Right ventricle myocardium superior (tissue), 1 donor: ENCODE data around the gene PPP1R1A. TPM values are rescaled to one million over a fixed set of nuclear protein-coding genes. Genes with fewer than 3 reads are reported as not detected.
A peak's percentile ranks its signal among the peaks of the same experiment; 100 is the strongest.

Experiments used
- ATAC-seq: fragments of 200-7000 bp; cut with Tn5 transposase; one replicate; pipeline ENCODE4 v1.9.1; 2020; ENCODE audit warnings: mild to moderate bottlenecking; ENCODE audit not compliant: poor library complexity
- DNase-seq: peaks from one replicate; pipeline ENCODE4 v3.0.0-alpha.2; 2020
- intact Hi-C: fragments of 100-400 bp; cut with DNase I; formaldehyde crosslinking; loops from one replicate; pipeline ENCODE4 v1.11.2; 2022
- total RNA-seq: library from RNA; stranded (reverse); fragmentation: NEBNext Ultra II Directional; extraction: Animal tissue kit (Norgen Biotek cat#: 25700); gene quantifications from one replicate; pipeline ENCODE4 v1.2.1, GENCODE V29; 2021
- donor health status: DM: no; HTN: yes; CAD: no; lungs with severe emphysema.

The PPP1R1A gene
- total RNA-seq, 1 donor from 2014 or later, result 192 TPM

- intact Hi-C loops, result no loop called here
- DNase-seq (no peak), ATAC-seq (no peak)
These were observed 4.7 kb downstream of the PPP1R1A start for GRCh38 chr12:54583726-54584125.

GRCh38 chr12:54581412-54581811 lies 7.0 kb downstream of the PPP1R1A start:
- intact Hi-C loops, result no loop called here
- DNase-seq (no peak), ATAC-seq (no peak)

GRCh38 chr12:54579696-54580333 lies 8.6 kb downstream of the PPP1R1A start:
- DNase-seq, result peak; percentile 90
- peak; percentile 94 for ATAC-seq
- intact Hi-C loops, result no loop called here

GRCh38 chr12:54579258-54579657 lies 9.2 kb downstream of the PPP1R1A start:
- no peak for ATAC-seq
- intact Hi-C loops, result no loop called here
- no peak for DNase-seq

- ATAC-seq (no peak), DNase-seq (no peak)
- intact Hi-C loops, result no loop called here
These were observed 9.7 kb downstream of the PPP1R1A start for GRCh38 chr12:54578778-54579177.

GRCh38 chr12:54572881-54573280 lies 15.6 kb downstream of the PPP1R1A start:
- DNase-seq (no peak), ATAC-seq (no peak)
- intact Hi-C loops, result no loop called here

- DNase-seq (no peak), ATAC-seq (no peak)
- intact Hi-C loops, result no loop called here
These were observed 17.0 kb downstream of the PPP1R1A start for GRCh38 chr12:54571193-54572188.

GRCh38 chr12:54569995-54570528 lies 18.4 kb downstream of the PPP1R1A start:
- intact Hi-C loops, result no loop called here
- ATAC-seq, result no peak
- no peak for DNase-seq

- ATAC-seq, result no peak
- DNase-seq, result no peak
- intact Hi-C loops, result no loop called here
These were observed 19.4 kb downstream of the PPP1R1A start for GRCh38 chr12:54569072-54569471.

GRCh38 chr12:54566792-54567191 lies 21.7 kb downstream of the PPP1R1A start:
- intact Hi-C loops, result no loop called here
- no peak for ATAC-seq
- no peak for DNase-seq

GRCh38 chr12:54565986-54566544 lies 22.4 kb downstream of the PPP1R1A start:
- ATAC-seq, result no peak
- intact Hi-C loops, result no loop called here
- no peak for DNase-seq

GRCh38 chr12:54565310-54565985 lies 23.0 kb downstream of the PPP1R1A start:
- ATAC-seq (no peak), DNase-seq (no peak)
- intact Hi-C loops, result no loop called here

- intact Hi-C loops, result no loop called here
- no peak for DNase-seq
- ATAC-seq, result no peak
These were observed 23.7 kb downstream of the PPP1R1A start for GRCh38 chr12:54564768-54565167.

- intact Hi-C loops, result no loop called here
- no peak for ATAC-seq
These were observed 24.7 kb downstream of the PPP1R1A start for GRCh38 chr12:54563787-54564186.

GRCh38 chr12:54562750-54563356 lies 25.6 kb downstream of the PPP1R1A start:
- ATAC-seq (no peak), DNase-seq (no peak)
- intact Hi-C loops, result no loop called here

More at GRCh38 chr12:54563787-54564186, 24.7 kb downstream of the PPP1R1A start:
- no peak for DNase-seq

GRCh38 chr12:54561164-54561563 lies 27.3 kb downstream of the PPP1R1A start:
- intact Hi-C loops, result no loop called here
- no peak for DNase-seq
- peak; percentile 57 for ATAC-seq

GRCh38 chr12:54560374-54560858 lies 28.0 kb downstream of the PPP1R1A start:
- ATAC-seq (peak; percentile 98), DNase-seq (peak; percentile 95)
- intact Hi-C loops, result no loop called here

- no peak for DNase-seq
- intact Hi-C loops, result no loop called here
- ATAC-seq, result no peak
These were observed 29.7 kb downstream of the PPP1R1A start for GRCh38 chr12:54558759-54559158.
